HepG2 (cell line): ENCODE data around the gene PRR29. TPM values are rescaled to one million over a fixed set of nuclear protein-coding genes. Genes with fewer than 3 reads are reported as not detected.

Experiments used
- FOXJ3 ChIP-seq: sonication (generic); formaldehyde crosslinking; IDR thresholded peaks from 2 replicates; pipeline ENCODE4 v1.4.0; 2020; ENCODE audit warnings: missing genetic modification reagents, mild to moderate bottlenecking, borderline replicate concordance
- HMG20B ChIP-seq: conservative IDR thresholded peaks from 2 replicates; pipeline ENCODE4 v1.6.1; 2016; ENCODE audit warnings: missing genetic modification reagents, missing compliant biosample characterization
- IKZF1 ChIP-seq: fragments of 450-650 bp; IDR thresholded peaks from 2 replicates; pipeline ENCODE4 v1.7.1; 2016
- MEIS1 ChIP-seq: sonication (generic); formaldehyde crosslinking; IDR thresholded peaks from 2 replicates; pipeline ENCODE4 v1.9.0; 2021; ENCODE audit warnings: mild to moderate bottlenecking, missing genetic modification reagents, moderate library complexity, borderline replicate concordance
- MZF1 ChIP-seq: sonication (generic); formaldehyde crosslinking; IDR thresholded peaks from 2 replicates; pipeline ENCODE4 v1.8.1; 2023; ENCODE audit warnings: mild to moderate bottlenecking, missing genetic modification reagents, borderline replicate concordance
- NCOR1 ChIP-seq: fragments of 200-600 bp; sonication (generic); IDR thresholded peaks from 2 replicates; pipeline ENCODE4 v1.7.0; 2017; ENCODE audit warnings: antibody characterized with exemption, low read length, borderline replicate concordance
- RARA ChIP-seq: IDR thresholded peaks from 2 replicates; pipeline ENCODE4 v1.6.1; 2016; ENCODE audit warnings: missing genetic modification reagents, missing compliant biosample characterization
- RBM39 ChIP-seq: fragments of 200-400 bp; formaldehyde crosslinking; IDR thresholded peaks from one replicate; pipeline ENCODE4 v1.6.1; 2018; ENCODE audit warnings: antibody characterized with exemption, mild to moderate bottlenecking, low read depth, low read length; ENCODE audit not compliant: poor library complexity, severe bottlenecking
- RFXAP ChIP-seq: sonication (generic); formaldehyde crosslinking; IDR thresholded peaks from 2 replicates; pipeline ENCODE4 v1.4.0; 2020; ENCODE audit warnings: missing genetic modification reagents, borderline replicate concordance
- TCF7 ChIP-seq: sonication (generic); IDR thresholded peaks from 2 replicates; pipeline ENCODE4 v1.6.1; 2016; ENCODE audit warnings: antibody characterized with exemption, low read depth
- TGIF2 ChIP-seq: IDR thresholded peaks from 2 replicates; pipeline ENCODE4 v1.6.1; 2016; ENCODE audit warnings: control low read depth, missing compliant biosample characterization
- ZC3H13 ChIP-seq: sonication (generic); formaldehyde crosslinking; IDR thresholded peaks from 2 replicates; pipeline ENCODE4 v1.8.1; 2023; ENCODE audit warnings: mild to moderate bottlenecking, missing genetic modification reagents, moderate library complexity
- ZFP36L2 ChIP-seq: sonication (generic); formaldehyde crosslinking; IDR thresholded peaks from 2 replicates; pipeline ENCODE4 v1.4.0; 2020; ENCODE audit warnings: missing genetic modification reagents
- ZMYM2 ChIP-seq: sonication (generic); formaldehyde crosslinking; IDR thresholded peaks from 2 replicates; pipeline ENCODE4 v1.8.0; 2022; ENCODE audit warnings: mild to moderate bottlenecking, missing genetic modification reagents
- ZNF816 ChIP-seq: sonication (generic); formaldehyde crosslinking; IDR thresholded peaks from 2 replicates; pipeline ENCODE4 v1.8.0; 2022; ENCODE audit warnings: missing genetic modification reagents, mild to moderate bottlenecking, borderline replicate concordance
- ZSCAN20 ChIP-seq: sonication (generic); formaldehyde crosslinking; IDR thresholded peaks from 2 replicates; pipeline ENCODE4 v1.4.0; 2020; ENCODE audit warnings: missing genetic modification reagents, mild to moderate bottlenecking, borderline replicate concordance
- polyA plus RNA-seq, 8 experiments: library from polyadenylated mRNA; depleted of rRNA in 3 of 8; stranded (reverse) in 7 of 8; unstranded in 1 of 8; fragments of >200 nt; fragmentation: Illumina TruSeq in 4 of 8; extraction: Trizol in 4 of 8; gene quantifications; 2 replicates each; pipeline versions ENCODE4 v1.2.1 to v1.2.3, GENCODE V29; 2011 to 2016; ENCODE audit warnings: low read depth in 4 of 8, missing spikeins in 1 of 8, mixed read lengths in 1 of 8; ENCODE audit not compliant: insufficient read depth in 1 of 8
- total RNA-seq, 5 experiments: library from RNA; depleted of rRNA; stranded (reverse); fragments of >200 nt; fragmentation: Illumina TruSeq; extraction: Trizol; gene quantifications; 2 replicates each; pipeline ENCODE4 v1.2.3, GENCODE V29; 2016; ENCODE audit warnings: low read depth in 1 of 5
- TF ChIP-seq, protein P1 (sequence below): sonication (generic); formaldehyde crosslinking; IDR thresholded peaks from 2 replicates; pipeline ENCODE4 v1.5.0; 2020; ENCODE audit warnings: mild to moderate bottlenecking, low read depth, missing genetic modification reagents, borderline replicate concordance
- TF ChIP-seq, protein P2 (sequence below): sonication (generic); formaldehyde crosslinking; IDR thresholded peaks from 2 replicates; pipeline ENCODE4 v1.5.0; 2020; ENCODE audit warnings: missing genetic modification reagents
- TF ChIP-seq, protein P3 (sequence below): sonication (generic); formaldehyde crosslinking; IDR thresholded peaks from 2 replicates; pipeline ENCODE4 v1.4.0; 2020; ENCODE audit warnings: missing genetic modification reagents
- TF ChIP-seq, protein P4 (sequence below): sonication (generic); formaldehyde crosslinking; IDR thresholded peaks from 2 replicates; pipeline ENCODE4 v1.5.0; 2020; ENCODE audit warnings: mild to moderate bottlenecking, missing genetic modification reagents
- TF ChIP-seq, protein P5 (sequence below): sonication (generic); formaldehyde crosslinking; IDR thresholded peaks from 2 replicates; pipeline ENCODE4 v1.8.1; 2023; ENCODE audit warnings: mild to moderate bottlenecking, missing genetic modification reagents
- TF ChIP-seq, protein P6 (sequence below): sonication (generic); formaldehyde crosslinking; IDR thresholded peaks from 2 replicates; pipeline ENCODE4 v1.4.0; 2020; ENCODE audit warnings: mild to moderate bottlenecking, missing genetic modification reagents

Gene PRR29
- total and polyA plus RNA-seq, 2 of the 13 experiments (the other 11 are each of a cell fraction or from before 2014, with no cell fraction given) = 0.07 to 0.20 TPM

DNA sequence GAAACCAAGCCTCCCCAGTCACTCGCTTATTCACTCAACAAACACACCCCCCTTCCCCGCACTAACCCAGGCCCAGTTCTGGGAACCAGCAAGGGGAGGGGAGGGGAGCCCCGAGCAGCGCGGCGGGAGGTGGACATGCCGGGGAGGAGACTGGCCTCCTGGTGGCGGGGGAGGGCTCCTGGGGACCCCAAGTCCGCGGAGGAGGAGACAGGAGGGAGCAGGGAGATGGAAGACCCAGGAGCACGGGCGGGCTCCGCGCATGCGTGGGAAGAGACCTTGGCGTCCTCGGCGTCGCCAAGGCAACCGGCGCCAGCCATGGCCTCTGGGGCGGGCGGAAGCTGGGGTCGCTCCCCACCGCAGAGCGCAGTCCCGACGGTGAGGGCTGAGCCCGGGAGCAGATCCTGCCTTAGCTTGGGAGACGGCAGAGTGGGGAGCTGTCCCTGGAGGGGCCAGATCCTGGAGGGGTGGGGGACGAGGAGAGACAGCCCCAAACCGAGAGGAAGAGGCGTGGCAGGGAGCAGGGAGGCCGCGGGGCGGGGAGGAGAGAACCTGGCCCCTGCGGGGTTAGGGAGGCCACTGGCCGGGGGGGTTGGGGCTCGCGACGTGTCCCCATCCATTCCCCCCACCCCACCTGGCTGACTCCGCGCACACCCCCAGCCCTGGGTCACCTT, at the start of gene PRR29 (continued):
- TF ChIP-seq RFXAP (no peak), ZSCAN20 (CRISPR knock-in tag) (no peak), IKZF1 (no peak), MEIS1 (CRISPR knock-in tag) (no peak), RBM39 (peak; percentile 52), NCOR1 (no peak), ZNF816 (CRISPR knock-in tag) (no peak), TGIF2 (CRISPR knock-in tag) (no peak), RARA (no peak), FOXJ3 (no peak), TCF7 (no peak), MZF1 (CRISPR knock-in tag) (no peak), ZFP36L2 (no peak), ZC3H13 (no peak), HMG20B (CRISPR knock-in tag) (no peak), ZMYM2 (no peak)
- TF ChIP-seq, protein P1, sequence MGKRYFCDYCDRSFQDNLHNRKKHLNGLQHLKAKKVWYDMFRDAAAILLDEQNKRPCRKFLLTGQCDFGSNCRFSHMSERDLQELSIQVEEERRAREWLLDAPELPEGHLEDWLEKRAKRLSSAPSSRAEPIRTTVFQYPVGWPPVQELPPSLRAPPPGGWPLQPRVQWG (CRISPR knock-in tag) = no peak
- TF ChIP-seq, protein P2, sequence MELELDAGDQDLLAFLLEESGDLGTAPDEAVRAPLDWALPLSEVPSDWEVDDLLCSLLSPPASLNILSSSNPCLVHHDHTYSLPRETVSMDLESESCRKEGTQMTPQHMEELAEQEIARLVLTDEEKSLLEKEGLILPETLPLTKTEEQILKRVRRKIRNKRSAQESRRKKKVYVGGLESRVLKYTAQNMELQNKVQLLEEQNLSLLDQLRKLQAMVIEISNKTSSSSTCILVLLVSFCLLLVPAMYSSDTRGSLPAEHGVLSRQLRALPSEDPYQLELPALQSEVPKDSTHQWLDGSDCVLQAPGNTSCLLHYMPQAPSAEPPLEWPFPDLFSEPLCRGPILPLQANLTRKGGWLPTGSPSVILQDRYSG (CRISPR knock-in tag) = no peak
- TF ChIP-seq, protein P3, sequence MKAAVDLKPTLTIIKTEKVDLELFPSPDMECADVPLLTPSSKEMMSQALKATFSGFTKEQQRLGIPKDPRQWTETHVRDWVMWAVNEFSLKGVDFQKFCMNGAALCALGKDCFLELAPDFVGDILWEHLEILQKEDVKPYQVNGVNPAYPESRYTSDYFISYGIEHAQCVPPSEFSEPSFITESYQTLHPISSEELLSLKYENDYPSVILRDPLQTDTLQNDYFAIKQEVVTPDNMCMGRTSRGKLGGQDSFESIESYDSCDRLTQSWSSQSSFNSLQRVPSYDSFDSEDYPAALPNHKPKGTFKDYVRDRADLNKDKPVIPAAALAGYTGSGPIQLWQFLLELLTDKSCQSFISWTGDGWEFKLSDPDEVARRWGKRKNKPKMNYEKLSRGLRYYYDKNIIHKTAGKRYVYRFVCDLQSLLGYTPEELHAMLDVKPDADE = no peak
- TF ChIP-seq, protein P4, sequence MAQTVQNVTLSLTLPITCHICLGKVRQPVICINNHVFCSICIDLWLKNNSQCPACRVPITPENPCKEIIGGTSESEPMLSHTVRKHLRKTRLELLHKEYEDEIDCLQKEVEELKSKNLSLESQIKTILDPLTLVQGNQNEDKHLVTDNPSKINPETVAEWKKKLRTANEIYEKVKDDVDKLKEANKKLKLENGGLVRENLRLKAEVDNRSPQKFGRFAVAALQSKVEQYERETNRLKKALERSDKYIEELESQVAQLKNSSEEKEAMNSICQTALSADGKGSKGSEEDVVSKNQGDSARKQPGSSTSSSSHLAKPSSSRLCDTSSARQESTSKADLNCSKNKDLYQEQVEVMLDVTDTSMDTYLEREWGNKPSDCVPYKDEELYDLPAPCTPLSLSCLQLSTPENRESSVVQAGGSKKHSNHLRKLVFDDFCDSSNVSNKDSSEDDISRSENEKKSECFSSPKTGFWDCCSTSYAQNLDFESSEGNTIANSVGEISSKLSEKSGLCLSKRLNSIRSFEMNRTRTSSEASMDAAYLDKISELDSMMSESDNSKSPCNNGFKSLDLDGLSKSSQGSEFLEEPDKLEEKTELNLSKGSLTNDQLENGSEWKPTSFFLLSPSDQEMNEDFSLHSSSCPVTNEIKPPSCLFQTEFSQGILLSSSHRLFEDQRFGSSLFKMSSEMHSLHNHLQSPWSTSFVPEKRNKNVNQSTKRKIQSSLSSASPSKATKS (CRISPR knock-in tag) = no peak
- TF ChIP-seq, protein P5, sequence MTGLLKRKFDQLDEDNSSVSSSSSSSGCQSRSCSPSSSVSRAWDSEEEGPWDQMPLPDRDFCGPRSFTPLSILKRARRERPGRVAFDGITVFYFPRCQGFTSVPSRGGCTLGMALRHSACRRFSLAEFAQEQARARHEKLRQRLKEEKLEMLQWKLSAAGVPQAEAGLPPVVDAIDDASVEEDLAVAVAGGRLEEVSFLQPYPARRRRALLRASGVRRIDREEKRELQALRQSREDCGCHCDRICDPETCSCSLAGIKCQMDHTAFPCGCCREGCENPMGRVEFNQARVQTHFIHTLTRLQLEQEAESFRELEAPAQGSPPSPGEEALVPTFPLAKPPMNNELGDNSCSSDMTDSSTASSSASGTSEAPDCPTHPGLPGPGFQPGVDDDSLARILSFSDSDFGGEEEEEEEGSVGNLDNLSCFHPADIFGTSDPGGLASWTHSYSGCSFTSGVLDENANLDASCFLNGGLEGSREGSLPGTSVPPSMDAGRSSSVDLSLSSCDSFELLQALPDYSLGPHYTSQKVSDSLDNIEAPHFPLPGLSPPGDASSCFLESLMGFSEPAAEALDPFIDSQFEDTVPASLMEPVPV (CRISPR knock-in tag) = no peak
- TF ChIP-seq, protein P6, sequence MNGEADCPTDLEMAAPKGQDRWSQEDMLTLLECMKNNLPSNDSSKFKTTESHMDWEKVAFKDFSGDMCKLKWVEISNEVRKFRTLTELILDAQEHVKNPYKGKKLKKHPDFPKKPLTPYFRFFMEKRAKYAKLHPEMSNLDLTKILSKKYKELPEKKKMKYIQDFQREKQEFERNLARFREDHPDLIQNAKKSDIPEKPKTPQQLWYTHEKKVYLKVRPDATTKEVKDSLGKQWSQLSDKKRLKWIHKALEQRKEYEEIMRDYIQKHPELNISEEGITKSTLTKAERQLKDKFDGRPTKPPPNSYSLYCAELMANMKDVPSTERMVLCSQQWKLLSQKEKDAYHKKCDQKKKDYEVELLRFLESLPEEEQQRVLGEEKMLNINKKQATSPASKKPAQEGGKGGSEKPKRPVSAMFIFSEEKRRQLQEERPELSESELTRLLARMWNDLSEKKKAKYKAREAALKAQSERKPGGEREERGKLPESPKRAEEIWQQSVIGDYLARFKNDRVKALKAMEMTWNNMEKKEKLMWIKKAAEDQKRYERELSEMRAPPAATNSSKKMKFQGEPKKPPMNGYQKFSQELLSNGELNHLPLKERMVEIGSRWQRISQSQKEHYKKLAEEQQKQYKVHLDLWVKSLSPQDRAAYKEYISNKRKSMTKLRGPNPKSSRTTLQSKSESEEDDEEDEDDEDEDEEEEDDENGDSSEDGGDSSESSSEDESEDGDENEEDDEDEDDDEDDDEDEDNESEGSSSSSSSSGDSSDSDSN = peak; percentile 51
